Gastrocnemius medialis (tissue), 4 donors: ENCODE measurements around the gene PHKG2. TPM values are rescaled to one million over a fixed set of nuclear protein-coding genes. Genes with fewer than 3 reads are reported as not detected.

Experiments
- ATAC-seq, 2 donors: fragments of 150-250 bp; one replicate each; pipeline ENCODE4 v1.9.1; 2016
- DNase-seq, 2 donors: peaks; one replicate each; pipeline ENCODE4 v3.0.0-alpha.2; 2019
- H3K27ac ChIP-seq, 4 donors: fragments of 200-600 bp; sonication (generic); 1 replicate in 1 of 4; 2 replicates in 3 of 4; pipeline ENCODE4 v1.5.1; 2016 to 2018; ENCODE audit warnings: mild to moderate bottlenecking in 2 of 4, moderate library complexity in 1 of 4
- H3K27me3 ChIP-seq, 3 donors: fragments of 200-600 bp; sonication (generic) in 2 of 3; 1 replicate in 1 of 3; 2 replicates in 2 of 3; pipeline versions ENCODE4 v1.5.1 to v1.6.0; 2016 to 2019; ENCODE audit warnings: mild to moderate bottlenecking in 1 of 3, moderate library complexity in 1 of 3
- H3K36me3 ChIP-seq, 2 donors: fragments of 200-600 bp; sonication (generic) in 1 of 2; one replicate each; pipeline ENCODE4 v1.5.1; 2017 to 2018
- H3K4me1 ChIP-seq, 2 donors: fragments of 200-600 bp; sonication (generic) in 1 of 2; one replicate each; pipeline ENCODE4 v1.5.1; 2016 to 2017; ENCODE audit warnings: mild to moderate bottlenecking in 2 of 2
- H3K4me3 ChIP-seq, 4 donors: fragments of 200-600 bp; sonication (generic) in 3 of 4; 1 replicate in 1 of 4; 2 replicates in 3 of 4; pipeline ENCODE4 v1.5.1; 2016 to 2019; ENCODE audit warnings: mild to moderate bottlenecking in 2 of 4
- H3K9me3 ChIP-seq, 3 donors: fragments of 200-600 bp; sonication (generic) in 2 of 3; 1 replicate in 1 of 3; 2 replicates in 2 of 3; pipeline ENCODE4 v1.5.1; 2016 to 2019
- CTCF ChIP-seq, 5 experiments: fragments of 450-650 bp in 3 of 5; fragments of 200-600 bp in 2 of 5; sonication (generic) in 2 of 5; IDR thresholded peaks in 4 of 5; conservative IDR thresholded peaks in 1 of 5; 1 replicate in 4 of 5; 2 replicates in 1 of 5; pipeline ENCODE4 v1.5.1; 2016 to 2019; ENCODE audit warnings: antibody characterized with exemption in 5 of 5, mild to moderate bottlenecking in 3 of 5, moderate library complexity in 3 of 5
- POLR2A ChIP-seq, 2 donors: fragments of 450-650 bp; IDR thresholded peaks; one replicate each; pipeline ENCODE4 v1.6.1; 2017; ENCODE audit warnings: antibody characterized with exemption in 2 of 2, mild to moderate bottlenecking in 2 of 2, moderate library complexity in 2 of 2
- in situ Hi-C, 4 donors: fragments of 200-750 bp; cut with MboI; loops; one replicate each; pipeline versions ENCODE4 v1.15.0 to v1.8.0; 2017; ENCODE audit warnings: low sequenced_read_pairs in 4 of 4
- intact Hi-C: fragments of 100-400 bp; cut with DNase I; formaldehyde crosslinking; loops from one replicate; pipeline ENCODE4 v1.15.1; 2023; ENCODE audit warnings: low total_unique reads
- total RNA-seq, 4 donors: library from RNA; depleted of rRNA; stranded (reverse); fragments of >200 nt; gene quantifications; one replicate each; pipeline versions ENCODE4 v1.1.0 to v1.2.3, GENCODE V29; 2016

PHKG2 gene
- total RNA-seq, 4 donors from 2014 or later = 8.8 to 30.0 (median 21.6) TPM

GRCh38 chr16:30745082-30745481 is 3.1 kb upstream of the PHKG2 start:
- intact Hi-C loops (loop anchor here (5.0 kb wide), 1 partner anchor 437 kb away; the partner anchor contains the start of gene FUS), in situ Hi-C loops (no loop called here)
- no peaks in the 10 kb centered on the region for H3K9me3 ChIP-seq
- no peak overlapping the region for H3K4me3 ChIP-seq
- H3K27me3 ChIP-seq = no peaks in the 10 kb centered on the region
- peak overlapping the region; percentile 58 to 68 (median 62) for H3K27ac ChIP-seq
- peaks cover 18 to 23% of the 10 kb centered on the region in 2 donors for H3K4me1 ChIP-seq
- DNase-seq (no peak), ATAC-seq (no peak)
- TF ChIP-seq POLR2A (IDR thresholded peaks at IDR 0.05) (no peak), CTCF (IDR thresholded peaks at IDR 0.05 in 4 of 5, conservative IDR thresholded peaks at IDR 0.05 in 1 of 5) (no peak)
- peaks cover 0 to 12% of the 10 kb centered on the region in 2 donors for H3K36me3 ChIP-seq

- Histone ChIP-seq H3K4me3 (no peak overlapping the region), H3K4me1 (peaks cover 7 to 8% of the 10 kb centered on the region in 2 donors), H3K27ac (peak overlapping the region in 2 of 4 donors; percentile 77 to 86), H3K9me3 (no peaks in the 10 kb centered on the region), H3K27me3 (no peaks in the 10 kb centered on the region), H3K36me3 (peaks cover 0 to 20% of the 10 kb centered on the region in 2 donors)
- in situ Hi-C loops (no loop called here), intact Hi-C loops (loop anchor here (5.0 kb wide), 1 partner anchor 436 kb away; the partner anchor contains the start of gene FUS)
- ATAC-seq = no peak
- DNase-seq = no peak
- TF ChIP-seq POLR2A (IDR thresholded peaks at IDR 0.05) (no peak), CTCF (IDR thresholded peaks at IDR 0.05 in 4 of 5, conservative IDR thresholded peaks at IDR 0.05 in 1 of 5) (no peak)
Observed at GRCh38 chr16:30746638-30747175, 1.5 kb upstream of the PHKG2 start.

GRCh38 chr16:30747331-30747730 is 894 bp upstream of the PHKG2 start:
- H3K9me3 ChIP-seq = no peaks in the 10 kb centered on the region
- no peaks in the 10 kb centered on the region for H3K27me3 ChIP-seq
- H3K4me3 ChIP-seq = peak overlapping the region; percentile 63 to 91 (median 83)
- no peak for TF ChIP-seq CTCF (IDR thresholded peaks at IDR 0.05 in 4 of 5, conservative IDR thresholded peaks at IDR 0.05 in 1 of 5)
- TF ChIP-seq POLR2A (IDR thresholded peaks at IDR 0.05) = no peak
- no peak for DNase-seq
- ATAC-seq = peak in 1 of 2 donors; percentile 16
- H3K36me3 ChIP-seq = peaks cover 0 to 18% of the 10 kb centered on the region in 2 donors
- peaks cover 7 to 8% of the 10 kb centered on the region in 2 donors for H3K4me1 ChIP-seq
- in situ Hi-C loops (no loop called here), intact Hi-C loops (loop anchor here (5.0 kb wide), 1 partner anchor 435 kb away; the partner anchor contains the start of gene FUS)
- peak overlapping the region; percentile 73 to 86 (median 78) for H3K27ac ChIP-seq

- H3K4me3 ChIP-seq = peak overlapping the region; percentile 76 to 91 (median 88)
- TF ChIP-seq POLR2A (IDR thresholded peaks at IDR 0.05) (no peak), CTCF (IDR thresholded peaks at IDR 0.05 in 4 of 5, conservative IDR thresholded peaks at IDR 0.05 in 1 of 5) (no peak)
- no peaks in the 10 kb centered on the region for H3K9me3 ChIP-seq
- in situ Hi-C loops = no loop called here
- peaks cover 7 to 8% of the 10 kb centered on the region in 2 donors for H3K4me1 ChIP-seq
- H3K27ac ChIP-seq = peak overlapping the region; percentile 73 to 91 (median 79)
- intact Hi-C loops = loop anchor here (1.0 to 5.0 kb wide), 4 partner anchors 13 to 433 kb away; partner anchors contain the start of genes CFAP119, FUS and RNF40
- no peaks in the 10 kb centered on the region for H3K27me3 ChIP-seq
- ATAC-seq (peak in 1 of 2 donors; percentile 2), DNase-seq (peak in 1 of 2 donors; percentile 49)
- H3K36me3 ChIP-seq = peaks cover 0 to 25% of the 10 kb centered on the region in 2 donors
Observed at GRCh38 chr16:30748634-30749445, 615 bp downstream of the PHKG2 start.
